ENCODE measurements around the gene IMPG2. TPM values are rescaled to one million over a fixed set of nuclear protein-coding genes. Genes with fewer than 3 reads are reported as not detected.

Gene IMPG2
- total and polyA plus RNA-seq, 2 experiments from 2014 or later = 0.12 to 0.33 TPM

- Histone ChIP-seq H3K4me3 (no peak overlapping the region), H3K4me1 (ENCODE audit: low read depth) (peaks cover 17% of the 10 kb centered on the region), H3K27ac (no peak overlapping the region), H3K27me3 (peaks cover 2% of the 10 kb centered on the region), H3K9me3 (ENCODE audit: low read depth) (no peaks in the 10 kb centered on the region), H3K36me3 (no peaks in the 10 kb centered on the region)
- TF ChIP-seq CTCF (IDR thresholded peaks at IDR 0.05; ENCODE audit: low read depth, low read length) = no peak
- DNase-seq (ENCODE audit: low read depth in 1 of 2, low spot score in 1 of 2) = no peak
Observed at GRCh38 chr3:101278727-101279126, 41.6 kb downstream of the IMPG2 start.

GRCh38 chr3:101273608-101274007 lies 46.8 kb downstream of the IMPG2 start:
- DNase-seq (ENCODE audit: low read depth in 1 of 2, low spot score in 1 of 2) = no peak
- no peak overlapping the region for H3K4me3 ChIP-seq
- H3K9me3 ChIP-seq (ENCODE audit: low read depth) = no peaks in the 10 kb centered on the region
- no peak for TF ChIP-seq CTCF (IDR thresholded peaks at IDR 0.05; ENCODE audit: low read depth, low read length)
- H3K27ac ChIP-seq = no peak overlapping the region
- no peaks in the 10 kb centered on the region for H3K36me3 ChIP-seq
- H3K27me3 ChIP-seq = peaks cover 5% of the 10 kb centered on the region
- peaks cover 8% of the 10 kb centered on the region for H3K4me1 ChIP-seq (ENCODE audit: low read depth)

- Histone ChIP-seq H3K9me3 (ENCODE audit: low read depth) (no peaks in the 10 kb centered on the region), H3K4me1 (ENCODE audit: low read depth) (peaks cover 8% of the 10 kb centered on the region), H3K36me3 (no peaks in the 10 kb centered on the region), H3K27ac (no peak overlapping the region), H3K27me3 (peaks cover 5% of the 10 kb centered on the region), H3K4me3 (no peak overlapping the region)
- DNase-seq (ENCODE audit: low read depth in 1 of 2, low spot score in 1 of 2) = no peak
- TF ChIP-seq CTCF (IDR thresholded peaks at IDR 0.05; ENCODE audit: low read depth, low read length) = no peak
Observed at GRCh38 chr3:101273156-101273555, 47.2 kb downstream of the IMPG2 start.

GRCh38 chr3:101271728-101272127 lies 48.6 kb downstream of the IMPG2 start:
- H3K27ac ChIP-seq = no peak overlapping the region
- no peak for TF ChIP-seq CTCF (IDR thresholded peaks at IDR 0.05; ENCODE audit: low read depth, low read length)
- peaks cover 5% of the 10 kb centered on the region for H3K27me3 ChIP-seq
- DNase-seq (ENCODE audit: low read depth in 1 of 2, low spot score in 1 of 2) = no peak
- no peaks in the 10 kb centered on the region for H3K36me3 ChIP-seq
- H3K9me3 ChIP-seq (ENCODE audit: low read depth) = no peaks in the 10 kb centered on the region
- no peak overlapping the region for H3K4me3 ChIP-seq
- peaks cover 8% of the 10 kb centered on the region for H3K4me1 ChIP-seq (ENCODE audit: low read depth)

- Histone ChIP-seq H3K27me3 (peaks cover 3% of the 10 kb centered on the region), H3K27ac (no peak overlapping the region), H3K36me3 (no peaks in the 10 kb centered on the region), H3K4me3 (no peak overlapping the region), H3K4me1 (ENCODE audit: low read depth) (peaks cover 8% of the 10 kb centered on the region), H3K9me3 (ENCODE audit: low read depth) (no peaks in the 10 kb centered on the region)
- TF ChIP-seq CTCF (IDR thresholded peaks at IDR 0.05; ENCODE audit: low read depth, low read length) = no peak
- DNase-seq (ENCODE audit: low read depth in 1 of 2, low spot score in 1 of 2) = no peak
Observed at GRCh38 chr3:101270149-101270548, 50.2 kb downstream of the IMPG2 start.

Data from cardiac muscle cell (in vitro differentiated cells and primary cell).